ENCODE data around the gene GMFB. TPM values are rescaled to one million over a fixed set of nuclear protein-coding genes. Genes with fewer than 3 reads are reported as not detected.

The GMFB gene
- total RNA-seq, 1 experiment from 2014 or later, result 53.8 TPM

DNA sequence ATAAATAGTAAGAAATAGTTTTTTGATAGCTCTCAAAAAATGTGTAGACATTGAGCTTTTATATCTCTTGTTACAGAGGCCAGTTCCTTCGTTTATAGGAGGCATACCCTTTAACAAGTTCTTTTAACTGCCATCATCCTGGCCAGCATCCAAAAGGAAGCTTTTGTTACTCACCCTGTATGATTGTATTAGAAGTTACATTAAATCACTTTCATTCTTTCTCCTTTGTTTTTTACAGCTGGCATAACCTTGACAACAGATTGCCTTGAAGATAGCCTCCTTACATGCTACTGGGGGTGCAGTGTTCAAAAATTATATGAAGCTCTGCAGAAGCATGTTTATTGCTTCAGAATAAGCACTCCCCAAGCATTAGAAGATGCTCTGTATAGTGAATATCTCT lies 41.0 kb upstream of the GMFB start:
- Histone ChIP-seq H3K79me2 (ENCODE audit: insufficient read depth, low read length) (no peaks in the 10 kb centered on the region), H3K27ac (ENCODE audit: low read depth, low read length) (no peak overlapping the region), H3K4me1 (ENCODE audit: control insufficient read depth in 1 of 2, insufficient read depth in 2 of 2, low read length in 2 of 2) (no peaks in the 10 kb centered on the region), H3K4me2 (ENCODE audit: low read length) (no peak overlapping the region), H3K36me3 (ENCODE audit: control insufficient read depth in 1 of 2, insufficient read depth in 2 of 2, low read length in 2 of 2) (0 out of 4 replicates have a peak, but pooled peaks cover 0 to 3% of the 10 kb centered on the region in 2 experiments), H3K4me3 (replicated peaks in 1 of 2; ENCODE audit: low read depth in 1 of 2, low read length in 2 of 2) (no peak overlapping the region), H3K27me3 (ENCODE audit: insufficient read depth, low read length) (no peaks in the 10 kb centered on the region), H3K9me3 (ENCODE audit: control insufficient read depth in 1 of 2, insufficient read depth in 1 of 2, low read depth in 1 of 2, low read length in 2 of 2) (no peaks in the 10 kb centered on the region), H4K20me1 (ENCODE audit: insufficient read depth) (no peaks in the 10 kb centered on the region), H3K9me2 (ENCODE audit: insufficient read depth) (no peaks in the 10 kb centered on the region), H2AFZ (ENCODE audit: low read depth, low read length, poor library complexity, severe bottlenecking) (no peak overlapping the region), H3K9ac (ENCODE audit: low read length) (no peak overlapping the region)
- BruUV-seq (replicated peaks), result no TSS peak
- no peak for DNase-seq (ENCODE audit: low read depth, low spot score)
- no peak for ATAC-seq
- ChIA-PET CTCF (no interaction called here), RAD21 (ENCODE audit: low non-redundant PET in 1 of 2, low total read pairs in 2 of 2, uncharacterized antibody in 2 of 2, unreplicated experiment in 2 of 2) (no interaction called here), POLR2A (interaction anchor here (0.9 kb wide), 1 partner anchor 20 kb away, joined by 4 read pairs; the partner anchor contains the start of gene CGRRF1)
- intact Hi-C loops (cut with micrococcal nuclease), result no loop called here
- no peak for TF ChIP-seq FOSL1 (IDR thresholded peaks at IDR 0.05; ENCODE audit: low read depth)
- no peak for TF ChIP-seq SRF (IDR thresholded peaks at IDR 0.05; ENCODE audit: low read depth)
- TF ChIP-seq, protein P1, sequence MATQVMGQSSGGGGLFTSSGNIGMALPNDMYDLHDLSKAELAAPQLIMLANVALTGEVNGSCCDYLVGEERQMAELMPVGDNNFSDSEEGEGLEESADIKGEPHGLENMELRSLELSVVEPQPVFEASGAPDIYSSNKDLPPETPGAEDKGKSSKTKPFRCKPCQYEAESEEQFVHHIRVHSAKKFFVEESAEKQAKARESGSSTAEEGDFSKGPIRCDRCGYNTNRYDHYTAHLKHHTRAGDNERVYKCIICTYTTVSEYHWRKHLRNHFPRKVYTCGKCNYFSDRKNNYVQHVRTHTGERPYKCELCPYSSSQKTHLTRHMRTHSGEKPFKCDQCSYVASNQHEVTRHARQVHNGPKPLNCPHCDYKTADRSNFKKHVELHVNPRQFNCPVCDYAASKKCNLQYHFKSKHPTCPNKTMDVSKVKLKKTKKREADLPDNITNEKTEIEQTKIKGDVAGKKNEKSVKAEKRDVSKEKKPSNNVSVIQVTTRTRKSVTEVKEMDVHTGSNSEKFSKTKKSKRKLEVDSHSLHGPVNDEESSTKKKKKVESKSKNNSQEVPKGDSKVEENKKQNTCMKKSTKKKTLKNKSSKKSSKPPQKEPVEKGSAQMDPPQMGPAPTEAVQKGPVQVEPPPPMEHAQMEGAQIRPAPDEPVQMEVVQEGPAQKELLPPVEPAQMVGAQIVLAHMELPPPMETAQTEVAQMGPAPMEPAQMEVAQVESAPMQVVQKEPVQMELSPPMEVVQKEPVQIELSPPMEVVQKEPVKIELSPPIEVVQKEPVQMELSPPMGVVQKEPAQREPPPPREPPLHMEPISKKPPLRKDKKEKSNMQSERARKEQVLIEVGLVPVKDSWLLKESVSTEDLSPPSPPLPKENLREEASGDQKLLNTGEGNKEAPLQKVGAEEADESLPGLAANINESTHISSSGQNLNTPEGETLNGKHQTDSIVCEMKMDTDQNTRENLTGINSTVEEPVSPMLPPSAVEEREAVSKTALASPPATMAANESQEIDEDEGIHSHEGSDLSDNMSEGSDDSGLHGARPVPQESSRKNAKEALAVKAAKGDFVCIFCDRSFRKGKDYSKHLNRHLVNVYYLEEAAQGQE (IDR thresholded peaks at IDR 0.05; ENCODE audit: low read depth), result no peak
- TF ChIP-seq ELF1 (IDR thresholded peaks at IDR 0.05; ENCODE audit: borderline replicate concordance, low read depth), result no peak
- TF ChIP-seq, protein P2, sequence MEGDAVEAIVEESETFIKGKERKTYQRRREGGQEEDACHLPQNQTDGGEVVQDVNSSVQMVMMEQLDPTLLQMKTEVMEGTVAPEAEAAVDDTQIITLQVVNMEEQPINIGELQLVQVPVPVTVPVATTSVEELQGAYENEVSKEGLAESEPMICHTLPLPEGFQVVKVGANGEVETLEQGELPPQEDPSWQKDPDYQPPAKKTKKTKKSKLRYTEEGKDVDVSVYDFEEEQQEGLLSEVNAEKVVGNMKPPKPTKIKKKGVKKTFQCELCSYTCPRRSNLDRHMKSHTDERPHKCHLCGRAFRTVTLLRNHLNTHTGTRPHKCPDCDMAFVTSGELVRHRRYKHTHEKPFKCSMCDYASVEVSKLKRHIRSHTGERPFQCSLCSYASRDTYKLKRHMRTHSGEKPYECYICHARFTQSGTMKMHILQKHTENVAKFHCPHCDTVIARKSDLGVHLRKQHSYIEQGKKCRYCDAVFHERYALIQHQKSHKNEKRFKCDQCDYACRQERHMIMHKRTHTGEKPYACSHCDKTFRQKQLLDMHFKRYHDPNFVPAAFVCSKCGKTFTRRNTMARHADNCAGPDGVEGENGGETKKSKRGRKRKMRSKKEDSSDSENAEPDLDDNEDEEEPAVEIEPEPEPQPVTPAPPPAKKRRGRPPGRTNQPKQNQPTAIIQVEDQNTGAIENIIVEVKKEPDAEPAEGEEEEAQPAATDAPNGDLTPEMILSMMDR (IDR thresholded peaks at IDR 0.05 in 2 of 3, conservative IDR thresholded peaks at IDR 0.05 in 1 of 3; ENCODE audit: borderline replicate concordance in 1 of 3, insufficient read depth in 1 of 3, low read depth in 2 of 3, low read length in 2 of 3), result no peak
- TF ChIP-seq EGR1 (IDR thresholded peaks at IDR 0.05; ENCODE audit: low read depth), result no peak
- no peak for TF ChIP-seq EZH2phosphoT487 (IDR thresholded peaks at IDR 0.05; ENCODE audit: borderline replicate concordance)
- no peak for TF ChIP-seq ZNF274 (IDR thresholded peaks at IDR 0.05; ENCODE audit: low read depth, low read length)
